SU-DHL-6 (cell line): ENCODE results near the gene MEIOC.

ENCODE experiments used
- EZH2phosphoT487 ChIP-seq: fragments of 200-600 bp; sonication (generic), shearing (Covaris generic); conservative IDR thresholded peaks from 2 replicates; pipeline ENCODE4 v1.6.1; 2018; ENCODE audit warnings: mild to moderate bottlenecking, antibody characterized with exemption, low read length, moderate library complexity, mixed read lengths
- TF ChIP-seq, protein P1 (sequence below): fragments of 200-600 bp; sonication (generic); IDR thresholded peaks from one replicate; pipeline ENCODE4 v1.5.1; 2017; ENCODE audit warnings: antibody characterized with exemption, mild to moderate bottlenecking, low read length, moderate library complexity; ENCODE audit not compliant: insufficient read depth, poor library complexity, severe bottlenecking

DNA sequence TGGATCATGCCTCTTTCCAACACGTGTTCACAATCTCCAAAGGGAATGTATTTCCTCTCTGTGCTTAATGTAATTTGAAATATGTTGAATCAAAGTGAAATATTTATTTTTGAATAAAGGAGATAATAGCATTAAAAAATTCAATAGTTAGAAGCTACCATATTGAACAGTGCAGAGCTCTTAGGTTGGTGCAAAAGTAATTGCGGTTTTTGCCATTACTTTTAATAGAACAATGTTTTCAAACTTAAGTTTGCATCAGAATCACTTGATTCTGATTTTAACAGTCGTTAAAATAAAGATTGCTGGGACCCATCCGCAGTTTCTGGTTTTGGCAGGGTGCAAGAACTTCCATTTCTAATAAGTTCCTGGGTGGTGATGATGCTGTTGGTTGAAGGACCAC lies 10.0 kb upstream of the MEIOC start:
- TF ChIP-seq, protein P1, sequence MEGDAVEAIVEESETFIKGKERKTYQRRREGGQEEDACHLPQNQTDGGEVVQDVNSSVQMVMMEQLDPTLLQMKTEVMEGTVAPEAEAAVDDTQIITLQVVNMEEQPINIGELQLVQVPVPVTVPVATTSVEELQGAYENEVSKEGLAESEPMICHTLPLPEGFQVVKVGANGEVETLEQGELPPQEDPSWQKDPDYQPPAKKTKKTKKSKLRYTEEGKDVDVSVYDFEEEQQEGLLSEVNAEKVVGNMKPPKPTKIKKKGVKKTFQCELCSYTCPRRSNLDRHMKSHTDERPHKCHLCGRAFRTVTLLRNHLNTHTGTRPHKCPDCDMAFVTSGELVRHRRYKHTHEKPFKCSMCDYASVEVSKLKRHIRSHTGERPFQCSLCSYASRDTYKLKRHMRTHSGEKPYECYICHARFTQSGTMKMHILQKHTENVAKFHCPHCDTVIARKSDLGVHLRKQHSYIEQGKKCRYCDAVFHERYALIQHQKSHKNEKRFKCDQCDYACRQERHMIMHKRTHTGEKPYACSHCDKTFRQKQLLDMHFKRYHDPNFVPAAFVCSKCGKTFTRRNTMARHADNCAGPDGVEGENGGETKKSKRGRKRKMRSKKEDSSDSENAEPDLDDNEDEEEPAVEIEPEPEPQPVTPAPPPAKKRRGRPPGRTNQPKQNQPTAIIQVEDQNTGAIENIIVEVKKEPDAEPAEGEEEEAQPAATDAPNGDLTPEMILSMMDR = no peak
- TF ChIP-seq EZH2phosphoT487 = no peak
